ENCODE results near the gene CELF2. TPM values are rescaled to one million over a fixed set of nuclear protein-coding genes. Genes with fewer than 3 reads are reported as not detected.
A peak's percentile ranks its signal among the peaks of the same experiment; 100 is the strongest.

Gene CELF2
- total and polyA plus RNA-seq, 12 donors: 13.0 to 90.9 (median 80.9) TPM

DNA sequence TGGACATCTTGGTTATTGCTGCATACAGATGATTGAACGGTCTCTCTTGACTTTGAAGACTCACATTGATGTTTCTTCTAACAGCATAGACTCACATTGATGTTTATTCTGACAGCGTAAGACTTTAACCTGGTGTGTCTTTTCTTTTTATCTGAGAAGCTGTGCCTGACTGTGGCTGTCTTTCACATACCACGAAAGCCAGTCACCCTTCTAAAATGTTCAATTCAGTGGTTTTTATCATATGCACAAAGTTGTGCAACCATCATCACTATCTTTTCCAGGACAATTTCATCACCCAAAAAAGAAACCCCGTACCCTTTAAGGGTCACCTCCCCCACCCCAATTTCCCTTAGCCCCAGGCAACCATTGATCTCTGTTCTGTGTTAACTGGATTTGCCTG is 24.7 kb downstream of the CELF2 start:
- H3K4me1 ChIP-seq: peaks cover 4 to 69% (median 49%) of the 10 kb centered on the region in 9 donors
- peak overlapping the region in 2 of 10 donors; percentile 9 to 12 for H3K27ac ChIP-seq
- TF ChIP-seq, protein P1, sequence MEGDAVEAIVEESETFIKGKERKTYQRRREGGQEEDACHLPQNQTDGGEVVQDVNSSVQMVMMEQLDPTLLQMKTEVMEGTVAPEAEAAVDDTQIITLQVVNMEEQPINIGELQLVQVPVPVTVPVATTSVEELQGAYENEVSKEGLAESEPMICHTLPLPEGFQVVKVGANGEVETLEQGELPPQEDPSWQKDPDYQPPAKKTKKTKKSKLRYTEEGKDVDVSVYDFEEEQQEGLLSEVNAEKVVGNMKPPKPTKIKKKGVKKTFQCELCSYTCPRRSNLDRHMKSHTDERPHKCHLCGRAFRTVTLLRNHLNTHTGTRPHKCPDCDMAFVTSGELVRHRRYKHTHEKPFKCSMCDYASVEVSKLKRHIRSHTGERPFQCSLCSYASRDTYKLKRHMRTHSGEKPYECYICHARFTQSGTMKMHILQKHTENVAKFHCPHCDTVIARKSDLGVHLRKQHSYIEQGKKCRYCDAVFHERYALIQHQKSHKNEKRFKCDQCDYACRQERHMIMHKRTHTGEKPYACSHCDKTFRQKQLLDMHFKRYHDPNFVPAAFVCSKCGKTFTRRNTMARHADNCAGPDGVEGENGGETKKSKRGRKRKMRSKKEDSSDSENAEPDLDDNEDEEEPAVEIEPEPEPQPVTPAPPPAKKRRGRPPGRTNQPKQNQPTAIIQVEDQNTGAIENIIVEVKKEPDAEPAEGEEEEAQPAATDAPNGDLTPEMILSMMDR (IDR thresholded peaks at IDR 0.05): no peak
- H3K4me3 ChIP-seq: no peak overlapping the region
- no peak for DNase-seq
- H3K36me3 ChIP-seq: no peaks in the 10 kb centered on the region
- no peaks in the 10 kb centered on the region for H3K9me3 ChIP-seq
- intact Hi-C loops (cut with DNase I): loop anchor here in 3 of 10 donors (5.0 to 10.0 kb wide), 3 partner anchors 122 to 715 kb away; no protein-coding TSS in a partner anchor
- no peaks in the 10 kb centered on the region for H3K27me3 ChIP-seq
- WGBS, 2 donors: 75 to 85% methylated on average over 4 of the region's 4 CpGs
- ATAC-seq: no peak

DNA sequence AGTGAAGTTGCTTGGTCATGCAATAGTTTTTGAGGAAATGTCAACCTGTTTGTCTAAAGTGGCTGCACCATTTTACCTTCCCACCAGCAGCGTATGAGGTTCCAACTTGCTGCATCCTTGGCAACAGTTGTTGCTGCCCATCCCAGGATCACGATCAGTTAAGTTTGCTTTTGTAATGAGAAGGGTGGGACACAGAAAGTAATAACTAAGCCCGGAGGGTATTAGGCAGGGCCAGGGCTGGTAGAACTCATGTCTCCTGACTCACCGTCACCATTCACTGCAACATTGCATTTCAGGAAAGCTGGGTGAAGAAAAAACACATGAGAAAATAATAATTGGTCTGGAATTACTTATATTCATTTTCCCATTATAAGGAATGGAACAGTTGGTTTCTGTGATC is 25.4 kb downstream of the CELF2 start:
- no peaks in the 10 kb centered on the region for H3K9me3 ChIP-seq
- H3K27ac ChIP-seq: peak overlapping the region in 3 of 10 donors; percentile 17 to 22 (median 19)
- H3K27me3 ChIP-seq: no peaks in the 10 kb centered on the region
- 88 to 90% methylated on average over 4 of the region's 4 CpGs for WGBS, 2 donors
- TF ChIP-seq, protein P1 (IDR thresholded peaks at IDR 0.05): no peak
- DNase-seq (no peak), ATAC-seq (no peak)
- no peaks in the 10 kb centered on the region for H3K36me3 ChIP-seq
- intact Hi-C loops (cut with DNase I): loop anchor here in 3 of 10 donors (5.0 to 10.0 kb wide), 3 partner anchors 122 to 714 kb away; no protein-coding TSS in a partner anchor
- H3K4me3 ChIP-seq: no peak overlapping the region
- H3K4me1 ChIP-seq: peaks cover 9 to 69% (median 51%) of the 10 kb centered on the region in 9 donors

DNA sequence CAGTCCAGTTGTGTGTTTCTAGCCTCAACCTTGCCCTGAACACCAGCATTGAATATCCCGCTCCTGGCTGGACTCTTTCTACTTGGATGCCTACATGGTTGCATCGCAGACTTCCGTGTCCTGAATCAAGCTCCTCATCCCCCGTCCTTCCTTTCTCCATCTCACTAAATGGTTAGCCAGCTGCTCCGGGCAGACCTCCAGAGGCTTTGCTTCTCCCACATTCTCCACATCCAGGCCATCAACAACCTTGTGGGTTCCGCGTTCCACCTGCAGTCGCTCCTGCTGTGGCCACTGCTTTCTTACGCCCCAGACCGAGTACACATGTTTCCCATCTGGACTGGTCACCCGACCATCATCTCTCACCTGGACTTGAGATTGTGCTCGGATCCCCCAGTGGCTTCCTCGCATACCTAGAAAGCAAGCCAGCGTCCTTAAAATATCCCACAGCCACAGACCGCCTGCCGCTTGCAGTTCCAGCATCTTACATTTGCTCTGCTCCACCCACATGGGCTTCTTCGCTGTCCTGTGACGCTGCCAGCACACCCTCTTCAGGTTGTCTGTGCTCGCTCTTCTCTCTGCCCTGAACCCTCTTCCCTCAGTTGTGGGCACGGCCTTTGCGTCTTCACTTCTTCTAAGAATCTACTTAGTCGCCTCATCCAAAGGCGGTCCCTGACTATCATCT is 25.9 kb downstream of the CELF2 start:
- DNase-seq (no peak), ATAC-seq (peak in 2 of 8 donors; percentile 12 to 18)
- Histone ChIP-seq H3K9me3 (no peaks in the 10 kb centered on the region), H3K36me3 (no peaks in the 10 kb centered on the region), H3K27me3 (no peaks in the 10 kb centered on the region), H3K27ac (peak overlapping the region in 6 of 10 donors; percentile 12 to 78 (median 20)), H3K4me3 (no peak overlapping the region), H3K4me1 (peaks cover 10 to 69% (median 53%) of the 10 kb centered on the region in 9 donors)
- 70 to 75% methylated on average over 23 of the region's 23 CpGs for WGBS, 2 donors
- intact Hi-C loops (cut with DNase I): loop anchor here in 3 of 10 donors (5.0 to 10.0 kb wide), 3 partner anchors 121 to 714 kb away; no protein-coding TSS in a partner anchor
- TF ChIP-seq, protein P1 (IDR thresholded peaks at IDR 0.05): no peak

DNA sequence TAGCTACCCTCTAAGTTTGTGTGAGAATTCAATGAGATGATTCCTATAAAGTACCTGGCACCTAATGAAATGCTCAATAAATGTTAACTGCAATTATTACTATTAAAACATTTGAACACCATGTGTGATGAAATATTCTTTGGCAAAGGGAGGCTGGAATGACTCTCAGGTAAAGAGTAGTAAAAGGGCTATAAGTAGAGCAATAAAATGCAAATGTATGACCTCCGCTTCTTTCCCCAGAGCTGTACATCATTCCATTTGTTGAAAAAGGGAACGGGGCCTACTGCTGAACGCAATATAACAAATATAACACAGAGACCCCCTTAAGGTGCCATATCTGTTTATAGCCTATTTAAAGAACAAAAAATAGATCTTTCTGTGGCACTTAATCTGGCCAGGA is 27.8 kb downstream of the CELF2 start:
- peak overlapping the region; percentile 61 to 86 (median 71) for H3K27ac ChIP-seq
- intact Hi-C loops (cut with DNase I): loop anchor here in 4 of 10 donors (5.0 to 10.0 kb wide), 4 partner anchors 67 to 219 kb away; no protein-coding TSS in a partner anchor
- TF ChIP-seq, protein P1 (IDR thresholded peaks at IDR 0.05): no peak
- no peaks in the 10 kb centered on the region for H3K36me3 ChIP-seq
- H3K4me3 ChIP-seq: peak overlapping the region in 5 of 10 donors; percentile 13 to 28 (median 20)
- no peaks in the 10 kb centered on the region for H3K27me3 ChIP-seq
- 59 to 79% methylated on average over 3 of the region's 3 CpGs for WGBS, 2 donors
- no peak for DNase-seq
- H3K4me1 ChIP-seq: peaks cover 18 to 86% (median 68%) of the 10 kb centered on the region in 9 donors
- no peak for ATAC-seq
- H3K9me3 ChIP-seq: no peaks in the 10 kb centered on the region
